ENCODE measurements around the gene HCFC1R1.

- TF ChIP-seq HOXA7 (CRISPR knock-in tag; IDR thresholded peaks at IDR 0.05; ENCODE audit: borderline replicate concordance) = no peak
- TF ChIP-seq CTCF (tag by site-specific recombination; IDR thresholded peaks at IDR 0.05) = no peak
- no peak for TF ChIP-seq ZNF280D (tag by site-specific recombination; IDR thresholded peaks at IDR 0.05)
- no peak for TF ChIP-seq YY1 (tag by site-specific recombination; IDR thresholded peaks at IDR 0.05)
- no peak for TF ChIP-seq ZNF776 (tag by site-specific recombination; IDR thresholded peaks at IDR 0.05; ENCODE audit: borderline replicate concordance)
- no peak for TF ChIP-seq KLF1 (tag by site-specific recombination; IDR thresholded peaks at IDR 0.05)
- TF ChIP-seq GLIS2 (tag by site-specific recombination; IDR thresholded peaks at IDR 0.05) = no peak
- no peak for TF ChIP-seq ZNF335 (tag by site-specific recombination; conservative IDR thresholded peaks at IDR 0.05)
- TF ChIP-seq ZNF558 (tag by site-specific recombination; IDR thresholded peaks at IDR 0.05) = no peak
- TF ChIP-seq ZNF114 (tag by site-specific recombination; IDR thresholded peaks at IDR 0.05) = no peak
- no peak for TF ChIP-seq PBX3 (CRISPR knock-in tag; IDR thresholded peaks at IDR 0.05)
- no peak for TF ChIP-seq ZNF274 (IDR thresholded peaks at IDR 0.05; ENCODE audit: low read length)
- no peak for TF ChIP-seq ZNF274 (tag by site-specific recombination; IDR thresholded peaks at IDR 0.05; ENCODE audit: borderline replicate concordance)
- TF ChIP-seq ZBTB49 (tag by site-specific recombination; IDR thresholded peaks at IDR 0.05; ENCODE audit: low read depth) = no peak
These were observed 38.3 kb downstream of the HCFC1R1 start for GRCh38 chr16:2985462-2985861.

Measured in HEK293 (cell line).